ENCODE data around the gene PHLDB1.
"Not testable (repeated sequence)": the region's sequence is repeated elsewhere in the genome, so short reads cannot be mapped to it uniquely, and the experiment has no call there.

PHLDB1 gene

DNA sequence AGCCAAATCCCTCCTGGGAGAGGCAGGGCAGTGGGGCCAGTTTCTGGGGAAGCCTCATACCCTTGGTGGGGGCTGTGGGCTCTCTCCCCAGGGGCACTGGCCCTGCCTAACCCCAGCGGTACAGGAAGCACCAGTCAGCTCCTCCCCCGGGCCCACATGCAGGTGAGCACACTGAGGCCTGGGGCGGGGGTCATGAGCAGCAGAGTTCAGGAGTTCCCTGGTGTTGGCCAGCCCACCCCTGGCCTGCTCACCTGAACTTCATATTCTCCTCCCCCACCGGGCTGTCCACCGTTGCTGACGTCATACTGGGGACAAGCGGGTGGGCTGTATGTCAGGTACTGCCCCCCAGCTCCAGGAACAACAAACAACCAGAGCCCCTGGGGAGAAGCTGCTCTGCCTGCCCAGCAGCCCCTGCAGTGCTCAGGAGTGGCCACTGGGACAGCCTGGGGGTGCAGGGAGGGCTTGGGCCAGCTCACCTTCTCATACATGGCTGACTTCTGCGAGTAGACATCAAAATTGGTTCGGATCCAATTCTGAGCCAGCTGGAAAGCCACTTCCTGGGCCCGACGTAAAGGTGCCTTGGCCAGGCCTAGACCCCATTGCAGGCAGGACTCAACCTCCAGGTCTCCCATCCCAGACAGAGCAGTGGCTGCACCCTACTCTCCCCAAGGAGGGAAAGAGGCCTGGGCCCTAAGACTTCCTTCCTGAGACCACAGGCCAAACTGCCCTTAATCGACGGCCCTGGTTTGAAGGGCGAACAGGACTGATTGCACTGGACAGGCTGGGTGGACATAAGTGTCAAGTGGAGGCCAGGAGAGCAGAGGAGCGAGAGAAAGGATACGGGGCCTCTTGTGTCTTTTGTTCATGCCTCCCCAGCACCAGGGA is 51.3 kb downstream of the PHLDB1 start:
- no peak for DNase-seq (ENCODE audit: low read depth in 2 of 2)

DNA sequence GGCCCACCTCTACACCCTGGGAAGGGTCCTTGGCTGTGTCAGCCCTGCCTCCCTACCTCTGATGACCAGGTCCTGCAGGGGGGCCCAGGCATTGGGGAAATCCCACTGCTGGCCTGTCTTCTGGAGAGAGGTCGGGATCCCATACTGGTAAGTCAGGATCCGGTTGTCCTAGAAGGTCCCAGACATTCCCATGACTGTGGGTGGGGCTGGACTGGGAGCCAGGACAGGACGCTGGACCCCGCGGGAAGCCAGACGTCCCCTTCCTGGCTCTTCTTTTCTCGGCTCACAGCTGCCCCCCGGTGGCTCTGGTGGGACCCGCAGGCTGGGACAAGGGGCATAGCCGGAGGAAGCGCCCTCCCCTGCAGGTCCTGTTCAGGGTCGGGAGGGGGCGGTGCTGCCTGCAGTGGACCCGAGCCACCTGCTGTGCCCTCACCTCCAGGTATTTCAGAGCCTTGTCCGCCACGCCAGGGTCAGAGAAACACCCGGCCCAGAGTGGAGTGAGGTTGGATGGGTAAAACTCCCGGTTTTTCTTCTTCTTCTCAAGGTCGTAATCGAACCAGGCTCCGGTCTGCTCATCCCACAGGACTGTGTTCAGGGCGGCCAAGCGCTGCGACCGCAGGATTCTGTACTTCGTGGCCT is 52.0 kb downstream of the PHLDB1 start:
- DNase-seq (ENCODE audit: low read depth in 2 of 2), result peak; percentile 39 to 47

DNA sequence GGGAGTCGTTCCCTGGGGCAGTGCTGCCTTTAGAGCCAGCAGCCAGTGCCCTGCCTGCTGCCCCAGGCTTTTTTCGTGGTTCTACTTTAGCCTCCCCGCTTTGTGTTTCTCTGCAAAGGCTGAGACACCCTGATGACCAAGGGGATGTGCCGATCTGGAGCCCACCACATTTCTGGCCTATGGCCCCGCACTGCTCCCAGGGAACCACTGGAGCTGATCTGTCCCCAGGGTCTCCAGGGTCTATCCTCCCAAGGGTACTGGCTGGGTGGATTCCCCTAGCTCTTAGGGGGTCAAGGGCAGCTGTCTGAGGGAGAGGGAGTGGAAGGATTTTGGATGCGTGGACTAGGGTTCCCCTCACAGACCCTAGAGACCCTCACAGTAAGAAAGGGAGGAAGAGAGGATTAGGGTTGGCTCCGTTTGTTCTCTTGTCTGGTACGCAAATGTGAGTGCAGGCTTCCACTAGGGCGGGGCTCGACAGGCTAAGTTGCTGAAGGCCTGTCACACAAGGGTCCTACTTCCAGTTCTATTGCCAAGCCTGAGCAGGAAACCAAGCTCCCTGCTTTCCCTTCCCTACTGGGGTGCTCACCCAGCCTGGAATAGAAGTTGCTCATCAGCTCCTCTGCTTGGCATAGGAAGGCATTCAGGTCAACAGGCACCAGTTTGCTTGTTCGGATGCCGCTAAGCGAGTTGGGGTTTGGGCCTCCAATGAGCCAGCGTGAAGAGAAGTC is 52.7 kb downstream of the PHLDB1 start:
- DNase-seq (ENCODE audit: low read depth in 2 of 2), result no peak

DNA sequence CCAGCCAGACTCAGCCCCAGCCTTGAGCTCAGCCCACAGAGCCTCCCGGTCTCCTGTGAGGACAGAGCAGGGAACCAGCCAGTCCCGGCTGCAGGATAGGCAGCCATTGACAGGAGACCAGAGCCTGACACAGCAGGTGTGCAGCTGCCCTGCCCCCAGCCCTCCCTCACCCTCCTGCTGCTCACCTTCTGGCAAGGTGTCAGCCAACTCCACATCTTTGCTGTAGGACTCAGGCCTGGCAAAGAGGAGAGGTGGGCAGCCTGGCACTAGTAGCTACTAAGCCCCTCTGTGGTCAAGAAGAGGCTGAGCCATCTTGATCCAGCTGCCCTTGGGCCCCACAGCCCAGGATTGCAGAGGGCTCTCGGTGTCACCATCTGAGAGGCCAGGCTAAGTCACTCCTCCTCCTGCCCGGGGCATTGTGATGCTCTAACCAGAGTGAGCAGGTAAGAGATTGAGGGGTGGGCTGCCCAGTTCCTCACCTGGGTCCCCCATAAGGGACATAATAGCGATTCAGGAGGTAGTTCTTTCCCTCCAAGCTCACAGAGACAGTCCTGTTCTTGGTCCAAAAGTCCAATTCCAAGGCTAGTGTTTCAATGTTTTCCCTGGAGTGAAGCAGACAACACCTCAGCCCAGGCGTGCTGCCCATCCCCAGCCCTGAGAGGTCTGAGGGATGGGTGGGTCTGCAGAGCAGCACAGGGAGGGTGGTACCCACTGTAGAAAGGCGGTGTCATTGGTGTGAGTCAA is 53.4 kb downstream of the PHLDB1 start:
- DNase-seq (ENCODE audit: low read depth in 2 of 2), result no peak

DNA sequence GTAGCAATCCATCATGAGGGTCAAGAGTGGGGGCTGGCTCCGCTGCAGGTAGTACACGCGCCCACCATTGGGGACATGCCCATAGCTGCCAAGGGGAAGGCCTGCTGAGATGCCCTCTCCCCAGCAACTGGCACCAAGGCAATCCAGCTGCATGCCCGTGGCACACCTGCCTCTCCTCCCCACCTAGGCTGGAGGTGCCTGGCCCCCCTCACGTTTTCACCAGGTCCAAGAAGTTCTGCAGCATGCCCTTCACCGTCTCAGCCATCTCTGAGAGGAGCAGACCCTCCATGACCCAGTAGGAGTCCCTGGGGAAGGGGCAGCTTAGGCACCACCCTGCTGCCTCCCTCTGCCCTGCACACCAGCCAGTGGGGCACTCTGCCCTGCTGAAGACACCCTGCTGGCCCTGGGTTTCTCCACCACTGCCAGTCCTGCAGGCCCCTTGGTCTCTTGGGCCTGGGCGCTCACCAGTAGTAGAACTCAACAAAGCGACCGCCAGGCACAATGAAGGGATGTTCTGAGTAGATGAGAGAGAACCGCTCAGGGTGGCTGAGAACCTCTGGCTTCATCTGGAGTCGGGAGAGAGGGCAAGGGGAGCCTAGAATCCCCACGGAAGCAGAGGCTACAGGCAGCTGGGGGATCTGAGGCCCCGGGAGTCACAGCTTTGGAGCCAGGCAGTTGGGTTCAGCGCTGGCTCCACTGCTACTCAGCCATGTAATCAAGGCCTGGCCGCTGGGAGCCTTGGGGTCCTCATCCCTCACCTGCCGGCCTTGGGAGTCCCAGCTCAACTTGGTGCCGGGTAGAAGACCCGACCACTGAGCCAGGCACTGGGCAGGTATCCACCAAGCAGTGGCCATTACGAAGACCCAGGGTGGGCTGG is 54.2 kb downstream of the PHLDB1 start:
- DNase-seq (ENCODE audit: low read depth in 2 of 2), result no peak

DNA sequence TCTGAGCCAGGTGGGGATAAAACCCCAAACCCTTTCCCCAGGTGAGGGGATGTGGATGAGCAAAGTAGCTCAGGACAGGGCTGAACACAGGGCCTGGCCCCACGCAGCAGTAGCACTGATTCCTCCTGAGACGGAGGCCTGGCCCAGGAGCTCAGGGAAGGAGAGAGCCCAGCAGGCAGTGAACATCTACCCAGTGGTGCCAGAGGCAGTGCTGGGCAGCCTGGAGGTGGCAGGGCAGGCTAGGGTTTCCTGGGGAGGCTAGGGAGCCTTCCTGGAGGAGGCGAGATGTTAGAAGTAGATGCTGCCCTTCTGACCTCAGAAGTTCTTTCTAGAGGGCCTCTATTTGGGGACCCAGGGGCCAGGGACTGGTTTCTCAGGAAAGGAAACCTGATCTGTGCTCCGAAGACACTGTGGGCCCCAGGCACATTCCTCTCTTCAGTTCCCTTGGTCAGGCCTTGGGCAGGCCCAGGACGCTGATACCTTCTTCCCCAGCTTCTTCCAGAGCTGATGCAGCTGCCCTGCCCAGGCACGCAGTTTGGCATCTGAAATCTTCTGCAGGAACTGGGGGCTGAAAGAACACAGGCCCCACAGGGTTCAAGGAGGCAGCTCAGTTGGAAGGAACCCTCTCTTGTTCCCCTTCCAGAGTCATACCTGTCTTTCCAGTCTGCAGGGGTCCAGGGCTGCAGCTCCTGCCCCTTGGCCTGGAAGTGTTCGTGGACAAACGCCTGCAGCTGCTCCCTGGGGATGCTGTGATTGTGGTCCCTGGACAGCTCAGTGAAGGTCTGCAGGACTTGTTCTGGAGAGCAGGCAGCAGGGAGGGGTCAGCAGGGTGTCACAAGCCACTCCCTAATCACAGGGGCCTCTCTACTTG is 55.2 kb downstream of the PHLDB1 start:
- DNase-seq (ENCODE audit: low read depth in 2 of 2), result no peak

DNA sequence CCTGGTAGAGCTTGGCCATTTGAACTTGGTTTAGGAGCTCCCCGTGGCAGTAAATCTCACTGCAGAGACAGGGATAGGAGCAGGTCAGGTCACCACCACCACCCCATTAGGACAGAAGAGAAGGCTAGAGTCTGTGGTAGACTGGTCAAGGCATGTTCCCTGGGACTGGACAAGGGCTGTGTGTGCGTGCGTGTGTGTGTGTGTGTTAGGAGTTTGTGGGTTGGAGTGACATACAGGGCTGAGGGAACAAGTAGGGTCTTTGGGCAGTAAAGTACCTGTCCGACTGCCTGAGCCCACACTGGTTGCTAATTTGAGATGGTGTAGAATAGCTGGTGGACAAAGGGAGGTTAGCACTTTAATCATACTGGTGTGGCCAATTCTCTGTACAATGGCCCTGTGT is 56.0 kb downstream of the PHLDB1 start:
- no peak for DNase-seq (ENCODE audit: low read depth in 2 of 2)

DNA sequence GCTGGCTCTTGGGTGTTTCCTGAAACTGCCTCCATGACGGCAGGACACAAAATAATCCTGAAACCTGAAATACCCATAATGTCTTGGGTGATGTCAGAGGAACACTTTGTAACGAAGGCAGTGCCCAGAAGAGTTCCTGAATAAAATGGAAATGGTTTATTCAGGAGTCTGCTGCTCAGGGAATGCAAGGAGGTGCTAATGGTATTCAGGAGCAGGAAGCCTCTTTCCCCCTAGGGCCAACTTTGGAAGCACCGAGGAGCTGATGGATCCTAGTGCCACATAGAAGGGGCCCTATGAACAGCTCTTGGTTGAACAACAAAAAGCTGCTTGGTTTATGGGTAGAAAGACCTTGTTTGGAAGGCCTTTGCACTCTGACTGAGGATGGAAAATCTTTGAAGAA is 56.5 kb downstream of the PHLDB1 start:
- no peak for DNase-seq (ENCODE audit: low read depth in 2 of 2)

DNA sequence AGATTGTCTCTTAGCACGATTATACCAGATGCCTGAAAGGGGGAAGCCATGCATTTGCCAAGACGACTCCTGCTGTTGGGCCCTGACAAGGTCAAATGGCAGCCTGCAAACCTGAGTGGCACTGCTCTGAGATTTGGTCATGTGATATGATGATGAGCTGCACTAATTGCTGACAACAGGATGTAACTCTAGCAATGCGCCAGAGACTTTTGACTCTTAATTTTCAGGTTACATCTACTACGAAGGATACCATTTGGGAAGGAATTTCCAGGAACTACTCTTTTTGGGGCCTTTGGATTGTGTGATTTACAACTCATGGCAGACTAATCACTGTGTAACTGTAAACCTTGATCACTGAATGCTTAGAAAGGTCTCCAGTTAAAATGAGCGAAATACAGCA is 59.0 kb downstream of the PHLDB1 start:
- DNase-seq (ENCODE audit: low read depth in 2 of 2), result no peak

DNA sequence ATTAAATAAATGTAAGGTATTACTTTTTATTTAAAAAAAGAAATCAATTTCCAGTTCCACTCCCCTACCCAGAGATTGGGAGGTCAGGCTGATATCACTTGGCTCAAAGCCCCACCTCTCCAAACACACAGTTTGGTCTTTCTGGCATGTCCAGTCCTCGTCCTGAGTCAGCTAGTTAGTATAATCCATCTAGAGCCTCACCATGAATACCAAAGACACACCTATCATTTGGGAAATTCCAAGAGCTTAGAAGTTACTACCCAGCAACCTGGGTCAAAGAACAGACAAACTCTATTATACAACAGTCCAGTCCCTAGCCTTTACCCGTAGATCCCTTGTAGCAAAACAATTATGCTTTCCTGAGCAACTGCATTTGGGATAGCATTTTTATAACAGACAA is 62.6 kb downstream of the PHLDB1 start:
- no peak for DNase-seq (ENCODE audit: low read depth in 2 of 2)

DNA sequence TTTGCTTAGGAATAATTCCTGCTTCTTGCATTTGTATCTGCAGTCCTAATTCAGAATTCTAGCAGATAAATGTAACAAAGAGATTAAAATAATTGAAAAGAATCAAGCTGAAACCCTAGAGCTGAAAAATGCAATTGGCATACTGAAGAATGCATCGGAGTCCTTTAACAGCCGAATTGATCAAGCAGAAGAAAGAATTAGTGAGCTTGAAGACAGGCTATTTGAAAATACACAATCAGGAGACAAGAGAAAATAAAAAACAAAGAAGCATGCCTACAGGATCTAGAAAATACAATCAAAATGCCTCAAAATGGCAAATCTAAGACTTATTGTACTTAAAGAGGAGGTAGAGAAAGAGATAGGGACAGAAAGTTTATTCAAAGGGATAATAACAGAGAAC is 63.8 kb downstream of the PHLDB1 start:
- no peak for DNase-seq (ENCODE audit: low read depth in 2 of 2)

DNA sequence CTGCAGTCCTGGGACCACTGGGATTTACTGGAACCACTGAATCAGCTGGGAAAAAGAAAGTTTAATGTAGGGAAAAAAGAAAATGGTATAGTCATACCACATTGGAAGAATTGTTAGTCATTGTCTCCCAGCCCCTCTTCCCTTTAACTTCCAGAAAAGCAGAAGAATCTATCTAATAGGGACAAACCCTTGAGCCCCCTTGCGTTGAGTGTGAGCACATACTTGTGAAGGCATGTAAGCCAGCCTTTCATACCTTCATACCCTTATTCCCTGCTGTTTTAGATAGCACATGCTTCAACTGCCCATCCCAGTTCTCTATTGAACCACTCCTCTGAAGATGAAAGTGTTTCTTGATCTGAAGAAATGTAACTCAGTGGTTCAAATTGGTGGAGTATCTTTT is 65.4 kb downstream of the PHLDB1 start:
- no peak for DNase-seq (ENCODE audit: low read depth in 2 of 2)

DNA sequence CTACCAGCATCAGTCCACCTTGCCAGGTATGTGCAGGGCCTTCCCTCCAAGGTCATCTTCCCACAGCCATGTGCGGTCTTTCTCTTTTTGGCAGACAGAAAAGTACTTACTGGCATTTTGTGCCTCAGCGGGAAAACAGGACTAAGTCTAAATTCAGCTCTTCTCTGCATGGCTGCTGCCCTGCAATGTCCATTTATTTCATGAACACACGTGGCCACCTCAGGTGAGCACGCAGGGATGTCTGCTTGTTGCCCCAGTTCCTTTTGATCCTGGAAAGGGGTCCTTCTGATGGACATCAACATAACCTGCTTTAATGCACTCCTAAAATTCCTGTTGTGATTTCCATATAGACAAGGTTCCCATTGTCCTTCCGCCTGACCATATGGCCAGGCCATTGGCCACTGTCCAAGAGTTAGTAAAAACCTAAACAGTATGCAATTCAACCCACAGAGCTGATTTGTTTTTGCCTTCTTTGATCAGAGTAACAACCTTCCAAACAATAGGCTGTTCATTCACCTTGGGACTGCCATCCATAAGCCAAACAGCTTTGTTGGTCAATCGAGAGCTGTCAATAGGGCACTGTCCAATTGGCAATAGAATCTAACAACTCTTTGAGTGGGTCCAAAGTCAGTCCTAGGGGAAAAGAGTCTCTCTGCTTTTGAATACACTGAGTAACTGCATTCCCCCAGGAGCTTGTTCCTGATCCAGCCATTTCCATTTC is 66.1 kb downstream of the PHLDB1 start:
- no peak for DNase-seq (ENCODE audit: low read depth in 2 of 2)

DNA sequence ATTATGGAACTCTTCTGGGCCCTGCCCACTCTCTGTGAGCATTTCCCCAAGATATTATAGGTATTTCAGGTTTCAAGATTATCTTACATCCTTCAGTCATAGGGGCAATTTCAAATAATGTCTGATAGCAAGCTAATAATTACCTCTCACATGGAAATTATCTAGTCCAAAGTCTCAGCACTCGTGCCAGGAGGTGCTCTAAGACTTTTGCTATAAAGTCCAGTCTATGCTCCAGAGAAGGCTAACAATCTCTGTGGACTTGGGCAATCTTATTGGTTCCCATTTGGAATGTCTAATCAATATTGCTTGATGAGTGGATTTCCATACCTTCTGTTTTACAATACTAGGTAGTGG is 66.6 kb downstream of the PHLDB1 start:
- no peak for DNase-seq (ENCODE audit: low read depth in 2 of 2)

DNA sequence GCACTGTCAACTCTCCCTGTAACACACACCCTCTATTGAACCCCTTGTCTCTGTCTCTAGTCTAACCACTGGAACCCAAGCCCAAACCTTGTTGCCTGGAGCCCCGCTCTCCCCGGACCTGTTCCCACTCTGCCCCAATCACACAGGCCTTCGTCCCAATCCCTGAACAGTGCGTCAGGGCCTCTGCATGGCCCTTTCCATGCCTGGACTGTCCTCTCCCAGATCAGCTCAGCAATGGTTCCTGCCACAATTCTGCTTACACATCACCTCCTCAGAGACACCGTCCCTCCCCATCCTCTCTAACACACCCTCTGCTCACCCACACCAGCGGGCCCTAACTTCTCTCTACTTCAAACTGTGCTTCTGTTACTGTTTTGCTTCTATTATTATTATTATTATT is 70.6 kb downstream of the PHLDB1 start:
- no peak for DNase-seq (ENCODE audit: low read depth in 2 of 2)

DNA sequence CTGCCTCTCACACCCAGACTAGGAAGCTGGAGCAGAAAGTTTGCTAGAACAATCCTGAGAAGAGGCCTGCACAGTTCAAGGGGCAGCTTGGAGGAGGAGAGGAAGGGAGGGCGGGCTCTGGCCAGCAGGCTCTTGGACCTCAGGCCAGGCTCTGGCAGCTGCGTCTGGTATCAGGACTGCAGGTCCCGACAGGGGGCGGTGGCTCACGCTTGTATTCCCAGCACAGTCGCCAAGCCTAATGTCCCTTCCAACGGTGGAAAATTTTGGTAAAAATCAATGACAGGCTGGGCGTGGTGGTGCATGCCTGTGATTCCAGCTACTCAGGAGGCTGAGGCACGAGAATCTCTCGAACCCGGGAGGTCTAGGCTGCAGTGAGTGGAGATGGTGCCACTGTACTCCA is 71.5 kb downstream of the PHLDB1 start:
- DNase-seq (ENCODE audit: low read depth in 2 of 2), result not testable (repeated sequence)

DNA sequence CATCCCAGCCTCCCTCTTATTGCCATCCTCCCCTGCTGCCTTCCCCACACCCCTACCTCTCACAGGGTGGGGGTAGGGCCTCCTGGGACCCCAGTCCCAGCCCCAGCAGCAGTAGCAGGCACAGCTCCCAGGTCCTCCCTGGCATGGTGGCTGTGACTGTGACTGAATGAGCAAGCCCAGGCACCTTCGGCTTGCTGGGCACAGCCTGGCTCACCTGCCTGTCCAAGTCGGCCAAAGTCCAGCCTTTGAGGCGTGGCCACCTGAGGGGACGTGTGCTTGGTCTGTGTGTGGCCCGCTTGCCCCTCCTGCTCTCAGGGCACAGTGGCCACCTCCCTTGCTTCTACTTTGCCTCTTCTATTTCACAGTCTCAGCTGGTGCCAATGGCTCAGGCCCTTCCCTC is 72.1 kb downstream of the PHLDB1 start, which contains the start of gene TREH:
TREH (minus strand) TSS at position 168 of the 400 bp plus-strand sequence; CDS start at position 145, 23 bp downstream.
- no peak for DNase-seq (ENCODE audit: low read depth in 2 of 2)

DNA sequence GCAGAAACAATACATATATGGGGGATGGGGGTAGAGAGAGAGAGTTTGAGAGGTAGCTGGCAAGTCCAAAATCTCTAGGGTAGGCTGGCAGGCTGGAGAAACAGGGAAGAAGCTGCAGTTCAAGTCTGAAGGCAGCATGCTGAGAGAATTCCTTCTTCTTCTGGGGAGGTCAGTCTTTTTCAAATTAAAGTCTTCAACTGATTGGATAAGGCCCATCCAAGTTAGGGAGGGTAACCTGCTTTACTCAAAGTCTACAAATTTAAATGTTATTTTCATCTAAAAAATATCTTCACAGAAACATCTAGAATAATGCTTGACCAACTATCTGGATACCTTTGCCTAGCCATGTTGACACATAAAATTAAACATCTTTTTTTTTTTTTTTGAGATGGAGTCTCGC is 75.0 kb downstream of the PHLDB1 start:
- DNase-seq (ENCODE audit: low read depth in 2 of 2), result no peak

DNA sequence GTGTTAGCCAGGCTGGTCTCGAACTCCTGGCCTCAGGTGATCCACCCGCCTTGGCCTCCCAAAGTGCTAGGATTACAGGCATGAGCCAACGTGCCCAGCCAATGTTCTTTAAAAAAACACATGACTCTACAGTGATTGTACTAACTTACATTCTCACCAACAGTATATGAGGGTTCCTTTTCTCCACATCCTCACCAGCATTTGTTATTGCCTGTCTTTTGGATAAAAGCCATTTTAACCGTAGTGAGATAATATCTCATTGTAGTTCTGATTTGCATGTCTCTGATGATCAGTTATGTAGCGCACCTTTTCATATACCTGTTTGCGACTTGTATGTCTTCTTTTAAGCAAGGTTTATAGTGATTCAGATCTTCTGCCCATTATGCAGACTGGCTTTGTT is 75.5 kb downstream of the PHLDB1 start:
- not testable (repeated sequence) for DNase-seq (ENCODE audit: low read depth in 2 of 2)

Data from fibroblast of skin of left quadriceps (primary cell).